ENCODE results near the gene KLRF2.

KLRF2 gene

GRCh38 chr12:9941838-9942237, 60.5 kb downstream of the KLRF2 start:
- DNase-seq, result no peak

GRCh38 chr12:9943240-9943639, 62.0 kb downstream of the KLRF2 start:
- no peak for DNase-seq

- DNase-seq, result no peak
Observed at GRCh38 chr12:9944391-9944790, 63.1 kb downstream of the KLRF2 start.
